GM18498 (cell line): ENCODE data around the gene MTM1.

Experiments used
- ATAC-seq: cut with Tn5 transposase; IDR thresholded peaks from one replicate; pipeline ENCODE4 v1.9.1; 2021; ENCODE audit warnings: mild to moderate bottlenecking, moderate library complexity; ENCODE audit not compliant: unreplicated experiment

MTM1 gene

GRCh38 chrX:150568320-150569154 is at the start of gene MTM1:
Gene MTM1, plus strand, starts transcription at chrX:150568621. Its CDS starts 23,994 bp downstream, at chrX:150592615.
- ATAC-seq = peak; percentile 92

GRCh38 chrX:150522494-150522893 is 45.9 kb upstream of the MTM1 start:
- no peak for ATAC-seq

GRCh38 chrX:150525061-150525919 is 43.1 kb upstream of the MTM1 start:
- no peak for ATAC-seq

- ATAC-seq = no peak
These were observed 41.7 kb upstream of the MTM1 start for GRCh38 chrX:150526692-150527091.

- ATAC-seq = no peak
These were observed 41.3 kb upstream of the MTM1 start for GRCh38 chrX:150527108-150527507.

GRCh38 chrX:150529587-150529986 is 38.8 kb upstream of the MTM1 start:
- no peak for ATAC-seq

GRCh38 chrX:150530821-150531220 is 37.6 kb upstream of the MTM1 start:
- ATAC-seq = no peak

- no peak for ATAC-seq
These were observed 37.0 kb upstream of the MTM1 start for GRCh38 chrX:150531467-150531866.

- ATAC-seq = no peak
These were observed 34.6 kb upstream of the MTM1 start for GRCh38 chrX:150533863-150534262.

GRCh38 chrX:150536455-150537116 is 31.8 kb upstream of the MTM1 start:
- no peak for ATAC-seq

GRCh38 chrX:150537851-150538250 is 30.6 kb upstream of the MTM1 start:
- no peak for ATAC-seq

- no peak for ATAC-seq
These were observed 27.5 kb upstream of the MTM1 start for GRCh38 chrX:150540965-150541364.

GRCh38 chrX:150542846-150543229 is 25.6 kb upstream of the MTM1 start:
- peak; percentile 36 for ATAC-seq

- peak; percentile 49 for ATAC-seq
These were observed 24.9 kb upstream of the MTM1 start for GRCh38 chrX:150543230-150544155.

GRCh38 chrX:150544222-150544787 is 24.1 kb upstream of the MTM1 start:
- no peak for ATAC-seq

- ATAC-seq = no peak
These were observed 23.3 kb upstream of the MTM1 start for GRCh38 chrX:150544835-150545770.

GRCh38 chrX:150546711-150547153 is 21.7 kb upstream of the MTM1 start:
- no peak for ATAC-seq

GRCh38 chrX:150547375-150548115 is 20.9 kb upstream of the MTM1 start:
- peak; percentile 77 for ATAC-seq
